ENCODE results near the gene ANKIB1. TPM values are rescaled to one million over a fixed set of nuclear protein-coding genes. Genes with fewer than 3 reads are reported as not detected.
"Not testable (repeated sequence)": the region's sequence is repeated elsewhere in the genome, so short reads cannot be mapped to it uniquely, and the experiment has no call there.

The ANKIB1 gene
- total and polyA plus RNA-seq, 2 donors (not counting 1 experiment from before 2014, with no cell fraction given), result 53.4 to 60.4 TPM

DNA sequence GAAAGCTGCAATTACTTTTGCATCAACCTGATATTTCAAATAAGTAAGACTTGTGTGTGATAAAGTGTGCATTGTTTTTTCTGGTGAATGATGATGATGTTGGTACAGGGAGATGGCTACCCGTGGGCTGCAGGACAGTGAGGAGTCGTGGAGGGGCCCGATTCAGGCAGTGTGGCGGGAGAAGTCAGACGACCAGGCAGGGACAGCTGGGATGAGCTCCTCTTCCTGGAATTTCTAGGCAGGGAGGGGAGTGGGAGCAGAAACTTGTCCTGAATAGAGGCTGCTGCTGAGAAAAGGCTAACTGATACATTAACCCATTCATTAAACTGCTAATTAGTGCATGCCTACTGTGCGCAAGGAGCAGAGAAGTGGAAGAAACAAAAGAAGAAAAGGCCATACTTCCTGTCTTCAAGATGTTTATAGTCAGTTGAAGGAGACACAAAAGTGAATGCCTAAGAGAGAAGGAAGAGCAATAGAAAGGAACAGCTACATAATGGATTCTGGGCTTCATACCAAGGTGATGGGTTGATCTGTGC, 192.2 kb downstream of the ANKIB1 start:
- H2AFZ ChIP-seq (ENCODE audit: low read length), result no peak overlapping the region
- H4K20me1 ChIP-seq (ENCODE audit: control insufficient read depth, extremely low read depth, insufficient read depth, low read length), result no peaks in the 10 kb centered on the region
- no peaks in the 10 kb centered on the region for H3K4me1 ChIP-seq (ENCODE audit: control insufficient read depth, extremely low read depth, insufficient read depth, low read length)
- no peak for DNase-seq (ENCODE audit: low read depth in 2 of 2)
- H3K4me3 ChIP-seq (replicated peaks in 1 of 4; ENCODE audit: control extremely low read depth in 1 of 4, insufficient read depth in 1 of 4, low read depth in 3 of 4, low read length in 4 of 4), result no peak overlapping the region
- TF ChIP-seq, protein P1, sequence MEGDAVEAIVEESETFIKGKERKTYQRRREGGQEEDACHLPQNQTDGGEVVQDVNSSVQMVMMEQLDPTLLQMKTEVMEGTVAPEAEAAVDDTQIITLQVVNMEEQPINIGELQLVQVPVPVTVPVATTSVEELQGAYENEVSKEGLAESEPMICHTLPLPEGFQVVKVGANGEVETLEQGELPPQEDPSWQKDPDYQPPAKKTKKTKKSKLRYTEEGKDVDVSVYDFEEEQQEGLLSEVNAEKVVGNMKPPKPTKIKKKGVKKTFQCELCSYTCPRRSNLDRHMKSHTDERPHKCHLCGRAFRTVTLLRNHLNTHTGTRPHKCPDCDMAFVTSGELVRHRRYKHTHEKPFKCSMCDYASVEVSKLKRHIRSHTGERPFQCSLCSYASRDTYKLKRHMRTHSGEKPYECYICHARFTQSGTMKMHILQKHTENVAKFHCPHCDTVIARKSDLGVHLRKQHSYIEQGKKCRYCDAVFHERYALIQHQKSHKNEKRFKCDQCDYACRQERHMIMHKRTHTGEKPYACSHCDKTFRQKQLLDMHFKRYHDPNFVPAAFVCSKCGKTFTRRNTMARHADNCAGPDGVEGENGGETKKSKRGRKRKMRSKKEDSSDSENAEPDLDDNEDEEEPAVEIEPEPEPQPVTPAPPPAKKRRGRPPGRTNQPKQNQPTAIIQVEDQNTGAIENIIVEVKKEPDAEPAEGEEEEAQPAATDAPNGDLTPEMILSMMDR (conservative IDR thresholded peaks at IDR 0.05 in 1 of 2, IDR thresholded peaks at IDR 0.05 in 1 of 2; ENCODE audit: low read depth in 1 of 2, low read length in 2 of 2), result no peak
- no peak for TF ChIP-seq EZH2 (IDR thresholded peaks at IDR 0.05; ENCODE audit: low read length, missing control alignments)
- no peaks in the 10 kb centered on the region for H3K36me3 ChIP-seq (ENCODE audit: control insufficient read depth, insufficient read depth, low read length)
- H3K9ac ChIP-seq (ENCODE audit: insufficient read depth, low read length), result no peak overlapping the region
- no peak overlapping the region for H3K27ac ChIP-seq (ENCODE audit: insufficient read depth, low read length)
- no peaks in the 10 kb centered on the region for H3K79me2 ChIP-seq (ENCODE audit: control insufficient read depth, insufficient read depth, low read length)
- no peaks in the 10 kb centered on the region for H3K9me3 ChIP-seq (ENCODE audit: control insufficient read depth, insufficient read depth, low read depth, low read length)
- no peak overlapping the region for H3K4me2 ChIP-seq (ENCODE audit: extremely low read depth, insufficient read depth, low read length)
- peaks cover 13% of the 10 kb centered on the region for H3K27me3 ChIP-seq (ENCODE audit: control insufficient read depth, insufficient read depth, low read length)

DNA sequence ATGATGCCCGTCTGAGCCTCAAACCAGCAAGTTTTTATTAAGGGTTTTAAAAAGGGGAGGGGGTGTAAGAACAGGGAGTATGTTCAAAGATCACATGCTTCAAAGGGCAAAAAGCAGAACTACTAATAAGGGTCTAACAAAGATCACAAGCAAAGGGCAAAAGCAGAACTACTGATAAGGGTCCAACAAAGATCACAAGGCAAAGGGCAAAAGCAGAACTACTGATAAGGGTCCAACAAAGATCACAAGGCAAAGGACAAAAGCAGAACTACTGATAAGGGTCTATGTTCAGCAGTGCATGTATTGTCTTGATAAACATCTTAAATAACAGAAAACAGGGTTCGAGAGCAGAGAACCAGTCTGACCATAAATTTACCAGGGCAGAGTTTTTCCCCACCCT, 196.9 kb downstream of the ANKIB1 start:
- H3K36me3 ChIP-seq (ENCODE audit: control insufficient read depth, insufficient read depth, low read length); H2AFZ ChIP-seq (ENCODE audit: low read length); H3K27ac ChIP-seq (ENCODE audit: insufficient read depth, low read length); H3K9me3 ChIP-seq (ENCODE audit: control insufficient read depth, insufficient read depth, low read depth, low read length); H3K9ac ChIP-seq (ENCODE audit: insufficient read depth, low read length); H3K4me1 ChIP-seq (ENCODE audit: control insufficient read depth, extremely low read depth, insufficient read depth, low read length); H3K79me2 ChIP-seq (ENCODE audit: control insufficient read depth, insufficient read depth, low read length); H3K4me2 ChIP-seq (ENCODE audit: extremely low read depth, insufficient read depth, low read length); H3K4me3 ChIP-seq (replicated peaks in 1 of 4; ENCODE audit: control extremely low read depth in 1 of 4, insufficient read depth in 1 of 4, low read depth in 3 of 4, low read length in 4 of 4); H4K20me1 ChIP-seq (ENCODE audit: control insufficient read depth, extremely low read depth, insufficient read depth, low read length); DNase-seq (ENCODE audit: low read depth in 2 of 2): not testable (repeated sequence)
- H3K27me3 ChIP-seq (ENCODE audit: control insufficient read depth, insufficient read depth, low read length), result peaks cover 13% of the 10 kb centered on the region

DNA sequence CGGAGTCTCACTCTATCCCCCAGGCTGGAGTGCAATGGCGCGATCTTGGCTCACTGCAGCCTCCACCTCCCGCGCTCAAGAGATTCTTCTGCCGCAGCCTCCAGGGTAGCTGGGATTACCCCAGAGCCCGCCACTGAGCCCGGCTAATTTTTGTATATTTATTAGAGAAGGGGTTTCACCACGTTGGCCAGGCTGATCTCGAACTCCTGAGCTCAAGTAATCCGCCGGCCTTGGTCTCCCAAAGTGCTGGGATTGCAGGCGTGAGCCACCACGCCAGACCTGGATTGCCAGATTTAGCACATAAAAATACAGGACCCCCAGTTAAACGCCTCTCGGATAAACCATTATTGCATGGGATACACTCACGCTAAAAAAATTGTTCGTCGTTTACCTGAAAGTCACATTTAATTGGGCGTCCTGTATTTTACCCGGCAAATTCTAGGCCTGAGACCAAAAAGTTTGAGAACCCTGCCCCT, 201.1 kb downstream of the ANKIB1 start:
- H4K20me1 ChIP-seq (ENCODE audit: control insufficient read depth, extremely low read depth, insufficient read depth, low read length), result no peaks in the 10 kb centered on the region
- peak overlapping the region in 2 of 4 experiments; percentile 88 to 89 for H3K4me3 ChIP-seq (replicated peaks in 1 of 4; ENCODE audit: control extremely low read depth in 1 of 4, insufficient read depth in 1 of 4, low read depth in 3 of 4, low read length in 4 of 4)
- peaks cover 7% of the 10 kb centered on the region for H3K36me3 ChIP-seq (ENCODE audit: control insufficient read depth, insufficient read depth, low read length)
- peaks cover 2% of the 10 kb centered on the region for H3K4me1 ChIP-seq (ENCODE audit: control insufficient read depth, extremely low read depth, insufficient read depth, low read length)
- H3K9ac ChIP-seq (ENCODE audit: insufficient read depth, low read length), result peak overlapping the region; percentile 95
- H3K27ac ChIP-seq (ENCODE audit: insufficient read depth, low read length), result peak overlapping the region; percentile 88
- TF ChIP-seq EZH2 (IDR thresholded peaks at IDR 0.05; ENCODE audit: low read length, missing control alignments), result no peak
- TF ChIP-seq, protein P1 (conservative IDR thresholded peaks at IDR 0.05 in 1 of 2, IDR thresholded peaks at IDR 0.05 in 1 of 2; ENCODE audit: low read depth in 1 of 2, low read length in 2 of 2), result no peak
- DNase-seq (ENCODE audit: low read depth in 2 of 2), result no peak
- peaks cover 5% of the 10 kb centered on the region for H3K27me3 ChIP-seq (ENCODE audit: control insufficient read depth, insufficient read depth, low read length)
- H3K9me3 ChIP-seq (ENCODE audit: control insufficient read depth, insufficient read depth, low read depth, low read length), result no peaks in the 10 kb centered on the region
- peak overlapping the region; percentile 63 for H2AFZ ChIP-seq (ENCODE audit: low read length)
- peaks cover 11% of the 10 kb centered on the region for H3K79me2 ChIP-seq (ENCODE audit: control insufficient read depth, insufficient read depth, low read length)
- no peak overlapping the region for H3K4me2 ChIP-seq (ENCODE audit: extremely low read depth, insufficient read depth, low read length)
